Inflammatory macrophage treated with lipopolysaccharide for 1 hour (primary cell): ENCODE measurements around the gene PYGB.

Experiments used
- DNase-seq, 2 donors: peaks; one replicate each; pipeline ENCODE4 v3.0.0-alpha.2; 2020 to 2022

The PYGB gene

GRCh38 chr20:25271486-25272222, 23.8 kb downstream of the PYGB start:
- no peak for DNase-seq

- no peak for DNase-seq
Measured at GRCh38 chr20:25272223-25273000, 24.5 kb downstream of the PYGB start.

- no peak for DNase-seq
Measured at GRCh38 chr20:25273046-25273445, 25.2 kb downstream of the PYGB start.

- no peak for DNase-seq
Measured at GRCh38 chr20:25273541-25274358, 25.9 kb downstream of the PYGB start.

- DNase-seq, result no peak
Measured at GRCh38 chr20:25274481-25274880, 26.6 kb downstream of the PYGB start.

GRCh38 chr20:25274891-25275812, 27.3 kb downstream of the PYGB start:
- DNase-seq, result no peak

GRCh38 chr20:25275813-25276532, 28.1 kb downstream of the PYGB start:
- DNase-seq, result no peak

- DNase-seq, result no peak
Measured at GRCh38 chr20:25276533-25277050, 28.7 kb downstream of the PYGB start.

- no peak for DNase-seq
Measured at GRCh38 chr20:25277051-25277801, 29.3 kb downstream of the PYGB start.

- no peak for DNase-seq
Measured at GRCh38 chr20:25277941-25278521, 30.1 kb downstream of the PYGB start.

- DNase-seq, result no peak
Measured at GRCh38 chr20:25278636-25279361, 30.9 kb downstream of the PYGB start.

- no peak for DNase-seq
Measured at GRCh38 chr20:25279403-25279802, 31.5 kb downstream of the PYGB start.

- DNase-seq, result no peak
Measured at GRCh38 chr20:25280051-25280573, 32.2 kb downstream of the PYGB start.

GRCh38 chr20:25280574-25281535, 33.0 kb downstream of the PYGB start:
- no peak for DNase-seq

- DNase-seq, result no peak
Measured at GRCh38 chr20:25281541-25281991, 33.7 kb downstream of the PYGB start.

- no peak for DNase-seq
Measured at GRCh38 chr20:25282034-25282781, 34.3 kb downstream of the PYGB start.

- DNase-seq, result no peak
Measured at GRCh38 chr20:25282796-25283195, 34.9 kb downstream of the PYGB start.
